Activated naive CD4-positive, alpha-beta T cell treated with anti-CD3 and anti-CD28 coated beads, Interleukin-2, amount 50 U/mL, for 72 hours (primary cell): ENCODE data around the gene ERBIN. TPM values are rescaled to one million over a fixed set of nuclear protein-coding genes. Genes with fewer than 3 reads are reported as not detected.
A peak's percentile ranks its signal among the peaks of the same experiment; 100 is the strongest.
"Not testable (repeated sequence)": the region's sequence is repeated elsewhere in the genome, so short reads cannot be mapped to it uniquely, and the experiment has no call there.

ENCODE experiments used
- ATAC-seq, 2 donors: fragments of 150-1000 bp; cut with Tn5 transposase; 2 replicates each; pipeline ENCODE4 v1.10.0; 2021; ENCODE audit warnings: mild to moderate bottlenecking in 2 of 2, moderate library complexity in 2 of 2
- DNase-seq, 2 donors: peaks; one replicate each; pipeline ENCODE4 v3.0.0; 2021 to 2022; ENCODE audit warnings: low spot score in 2 of 2
- H3K27ac Mint-ChIP-seq, 2 donors: one replicate each; pipeline ENCODE4 v1.8.0; 2022; ENCODE audit warnings: mild to moderate bottlenecking in 2 of 2, mixed read lengths in 2 of 2
- H3K36me3 Mint-ChIP-seq, 2 donors: one replicate each; pipeline ENCODE4 v1.8.0; 2022; ENCODE audit warnings: mixed read lengths in 2 of 2
- H3K9me3 Mint-ChIP-seq, 2 donors: one replicate each; pipeline ENCODE4 v1.8.0; 2022; ENCODE audit warnings: mixed read lengths in 2 of 2
- total RNA-seq, 2 donors: library from RNA; stranded (reverse); gene quantifications; one replicate each; pipeline ENCODE4 v1.2.3, GENCODE V29; 2022

Gene ERBIN
- total RNA-seq, 2 donors from 2014 or later = 46.1 to 55.2 TPM

DNA sequence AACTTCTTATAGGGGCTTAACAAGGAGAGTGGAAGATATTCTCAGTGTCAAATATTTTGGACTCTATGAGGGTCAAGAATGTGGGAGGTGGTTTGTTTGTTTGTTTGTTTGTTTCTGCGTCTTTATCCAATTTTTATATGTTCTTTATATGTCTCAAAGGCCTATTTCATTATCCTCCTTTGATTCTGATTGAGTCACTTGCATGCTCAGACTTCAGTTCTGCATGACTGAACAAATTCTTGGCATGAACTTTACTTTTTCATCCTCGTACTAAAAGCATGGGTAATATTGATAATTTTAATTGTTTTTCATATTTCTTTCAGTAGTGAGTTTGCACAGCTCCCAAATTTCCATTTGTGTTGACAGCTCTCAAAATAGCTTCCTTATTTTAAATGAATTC lies 19.2 kb upstream of the ERBIN start:
- H3K9me3 Mint-ChIP-seq = no peaks in the 10 kb centered on the region
- no peak for DNase-seq
- H3K27ac Mint-ChIP-seq = no peak overlapping the region
- no peaks in the 10 kb centered on the region for H3K36me3 Mint-ChIP-seq
- ATAC-seq = no peak

DNA sequence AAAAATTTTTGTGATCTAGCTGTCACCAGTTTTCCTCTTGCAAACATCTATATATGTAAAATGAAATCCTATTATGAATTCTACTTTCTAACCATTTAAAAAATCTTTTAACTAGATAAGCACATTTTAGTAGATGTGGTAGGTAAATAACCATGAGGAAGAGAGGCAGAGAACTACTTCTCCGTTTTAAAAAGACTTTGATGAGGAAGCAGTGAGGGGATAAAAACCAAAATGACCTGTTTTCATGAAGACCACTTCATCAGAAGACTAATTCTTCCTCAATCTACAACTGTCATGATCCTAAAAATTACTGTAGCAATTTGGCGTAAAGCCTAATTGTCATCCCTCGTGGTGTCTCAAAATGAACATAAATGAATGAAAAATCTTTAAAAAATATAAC lies 15.7 kb upstream of the ERBIN start:
- no peaks in the 10 kb centered on the region for H3K36me3 Mint-ChIP-seq
- H3K9me3 Mint-ChIP-seq = no peaks in the 10 kb centered on the region
- ATAC-seq = no peak
- H3K27ac Mint-ChIP-seq = no peak overlapping the region
- no peak for DNase-seq

DNA sequence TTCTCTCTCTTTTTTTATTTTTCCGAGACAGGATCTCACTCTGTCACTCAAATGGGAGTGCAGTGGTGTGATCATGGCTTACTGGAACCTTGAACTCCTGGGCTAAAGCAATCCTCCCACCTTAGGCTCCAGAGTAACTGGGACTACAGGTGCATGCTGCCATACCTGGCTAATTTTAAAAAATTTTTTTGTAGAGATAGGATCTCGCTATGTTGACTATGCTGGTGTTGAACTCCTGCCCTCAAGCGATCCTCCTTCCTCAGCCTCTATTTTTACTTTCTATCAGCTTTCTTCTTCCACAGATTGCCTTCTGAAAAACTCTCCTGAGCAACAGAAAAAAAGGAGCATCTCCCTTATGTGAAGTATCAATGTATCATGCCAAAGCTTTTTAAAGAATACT lies 14.1 kb upstream of the ERBIN start:
- ATAC-seq = no peak
- Mint-ChIP-seq H3K27ac (no peak overlapping the region), H3K9me3 (no peaks in the 10 kb centered on the region), H3K36me3 (no peaks in the 10 kb centered on the region)
- DNase-seq = no peak

- no peaks in the 10 kb centered on the region for H3K9me3 Mint-ChIP-seq
- no peak overlapping the region for H3K27ac Mint-ChIP-seq
- DNase-seq = no peak
- no peak for ATAC-seq
- H3K36me3 Mint-ChIP-seq = no peaks in the 10 kb centered on the region
Observed at GRCh38 chr5:65913519-65913918, 12.9 kb upstream of the ERBIN start.

- Mint-ChIP-seq H3K27ac (no peak overlapping the region), H3K9me3 (no peaks in the 10 kb centered on the region), H3K36me3 (no peaks in the 10 kb centered on the region)
- ATAC-seq (no peak), DNase-seq (no peak)
Observed at GRCh38 chr5:65914641-65915196, 11.7 kb upstream of the ERBIN start.

DNA sequence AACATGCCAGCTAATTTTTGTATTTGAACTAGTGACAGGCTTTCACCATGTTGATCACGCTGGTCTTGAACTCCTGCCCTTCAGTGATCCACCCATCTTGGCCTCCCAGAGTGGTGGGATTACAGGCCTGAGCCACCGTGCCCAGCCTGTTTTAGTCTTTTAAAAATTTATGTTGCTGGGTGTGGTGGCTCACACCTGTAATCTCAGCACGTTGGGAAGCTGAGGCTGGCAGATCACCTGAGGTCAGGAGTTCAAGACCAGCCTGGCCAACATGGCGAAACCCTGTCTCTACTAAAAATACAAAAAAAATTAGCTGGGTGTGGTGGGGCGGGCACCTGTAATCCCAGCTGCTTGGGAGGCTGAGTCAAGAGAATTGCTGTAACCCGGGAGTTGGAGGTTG lies 10.7 kb upstream of the ERBIN start:
- not testable (repeated sequence) for ATAC-seq, H3K36me3 Mint-ChIP-seq, H3K27ac Mint-ChIP-seq, H3K9me3 Mint-ChIP-seq, DNase-seq

- H3K9me3 Mint-ChIP-seq = no peaks in the 10 kb centered on the region
- no peaks in the 10 kb centered on the region for H3K36me3 Mint-ChIP-seq
- H3K27ac Mint-ChIP-seq = no peak overlapping the region
Observed at GRCh38 chr5:65916066-65916465, 10.3 kb upstream of the ERBIN start.

GRCh38 chr5:65916636-65917035 lies 9.7 kb upstream of the ERBIN start:
- Mint-ChIP-seq H3K36me3 (no peaks in the 10 kb centered on the region), H3K9me3 (no peaks in the 10 kb centered on the region), H3K27ac (no peak overlapping the region)
- ATAC-seq (no peak), DNase-seq (no peak)

More at GRCh38 chr5:65916066-65916465, 10.3 kb upstream of the ERBIN start:
- DNase-seq = no peak
- ATAC-seq = no peak

DNA sequence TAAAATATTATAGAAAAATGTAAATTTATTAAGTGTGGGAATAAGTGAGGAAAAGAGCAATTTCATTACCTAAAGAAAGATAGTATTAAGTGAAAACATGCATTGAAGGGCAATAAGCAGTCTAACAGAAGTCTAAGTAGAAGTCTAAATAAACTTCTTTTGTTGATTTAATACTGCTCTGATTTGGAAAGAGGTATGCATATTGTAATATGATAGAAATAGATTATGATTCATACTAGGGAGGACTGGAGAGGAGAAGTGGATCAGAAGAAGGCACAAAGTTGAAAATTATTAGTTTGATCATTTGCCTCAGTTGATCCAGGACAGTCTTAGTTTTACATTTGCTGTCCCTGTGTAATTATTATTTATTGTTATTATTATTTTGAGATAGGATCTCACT lies 6.6 kb upstream of the ERBIN start:
- DNase-seq (no peak), ATAC-seq (no peak)
- no peaks in the 10 kb centered on the region for H3K36me3 Mint-ChIP-seq
- no peaks in the 10 kb centered on the region for H3K9me3 Mint-ChIP-seq
- no peak overlapping the region for H3K27ac Mint-ChIP-seq

GRCh38 chr5:65923339-65923738 lies 3.0 kb upstream of the ERBIN start:
- Mint-ChIP-seq H3K27ac (no peak overlapping the region), H3K9me3 (no peaks in the 10 kb centered on the region), H3K36me3 (peaks cover 11 to 17% of the 10 kb centered on the region in 2 donors)
- ATAC-seq (no peak), DNase-seq (no peak)

GRCh38 chr5:65924366-65925043 lies 1.9 kb upstream of the ERBIN start:
- Mint-ChIP-seq H3K36me3 (peaks cover 11 to 17% of the 10 kb centered on the region in 2 donors), H3K9me3 (no peaks in the 10 kb centered on the region)
- no peak for DNase-seq

DNA sequence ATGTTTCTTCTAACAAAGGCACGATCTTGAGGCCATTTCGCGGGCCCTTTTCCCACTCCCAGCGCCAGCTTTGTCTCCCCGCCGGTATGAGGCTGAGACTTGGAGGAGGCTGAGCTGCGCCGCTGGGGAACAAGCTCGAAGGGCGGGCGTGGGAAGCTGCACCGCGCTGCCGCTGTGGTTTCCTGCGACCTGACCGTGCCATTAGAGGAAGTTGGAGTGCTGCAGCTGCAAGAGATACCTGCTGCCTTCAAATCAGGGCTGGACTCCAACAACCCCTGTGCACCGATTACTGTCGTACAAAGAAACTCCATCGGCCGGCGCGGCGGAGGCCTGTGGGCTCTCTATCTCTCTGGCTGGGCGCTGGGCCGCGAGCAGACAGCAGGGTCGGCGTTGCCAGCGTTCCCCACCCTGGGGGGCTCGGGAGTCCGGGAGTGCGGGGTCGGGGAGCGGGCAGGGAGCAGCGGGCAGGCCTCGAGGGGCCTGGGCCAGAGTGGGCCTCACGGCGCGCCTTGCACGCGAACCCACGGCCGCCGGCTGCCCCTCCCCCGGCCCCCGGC lies 1.3 kb upstream of the ERBIN start:
- peak; percentile 57 to 61 for ATAC-seq
- peak overlapping the region; percentile 88 to 92 for H3K27ac Mint-ChIP-seq
- peaks cover 11 to 17% of the 10 kb centered on the region in 2 donors for H3K36me3 Mint-ChIP-seq
- H3K9me3 Mint-ChIP-seq = no peaks in the 10 kb centered on the region
- DNase-seq = peak; percentile 61 to 85

More at GRCh38 chr5:65924366-65925043, 1.9 kb upstream of the ERBIN start:
- ATAC-seq = no peak
- peak overlapping the region; percentile 23 to 92 for H3K27ac Mint-ChIP-seq

GRCh38 chr5:65925601-65926275 lies 637 bp upstream of the ERBIN start:
- ATAC-seq = peak; percentile 81 to 82
- peak; percentile 69 to 85 for DNase-seq
- Mint-ChIP-seq H3K9me3 (no peaks in the 10 kb centered on the region), H3K27ac (peak overlapping the region; percentile 92), H3K36me3 (peaks cover 11 to 17% of the 10 kb centered on the region in 2 donors)

DNA sequence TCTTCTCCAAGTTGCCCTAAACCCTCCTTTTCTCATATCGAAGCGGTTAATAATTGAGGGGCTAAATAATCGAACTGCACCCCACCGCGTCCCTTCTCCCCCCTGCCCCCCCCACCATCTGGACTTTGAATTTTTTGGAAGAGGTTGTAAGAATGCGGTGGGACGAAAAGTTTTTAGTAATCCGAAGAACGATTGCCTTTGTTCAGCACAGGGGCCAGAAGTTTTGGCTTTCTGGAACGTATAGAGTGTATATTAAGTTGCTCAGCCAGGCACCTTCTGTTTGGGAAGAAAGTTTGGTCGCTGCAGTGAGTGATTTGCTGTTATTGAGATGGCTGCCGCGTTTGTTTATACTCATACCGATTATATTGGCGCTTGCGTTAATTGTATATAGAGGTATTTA lies 518 bp downstream of the ERBIN start:
- ATAC-seq = no peak
- peaks cover 11 to 17% of the 10 kb centered on the region in 2 donors for H3K36me3 Mint-ChIP-seq

DNA sequence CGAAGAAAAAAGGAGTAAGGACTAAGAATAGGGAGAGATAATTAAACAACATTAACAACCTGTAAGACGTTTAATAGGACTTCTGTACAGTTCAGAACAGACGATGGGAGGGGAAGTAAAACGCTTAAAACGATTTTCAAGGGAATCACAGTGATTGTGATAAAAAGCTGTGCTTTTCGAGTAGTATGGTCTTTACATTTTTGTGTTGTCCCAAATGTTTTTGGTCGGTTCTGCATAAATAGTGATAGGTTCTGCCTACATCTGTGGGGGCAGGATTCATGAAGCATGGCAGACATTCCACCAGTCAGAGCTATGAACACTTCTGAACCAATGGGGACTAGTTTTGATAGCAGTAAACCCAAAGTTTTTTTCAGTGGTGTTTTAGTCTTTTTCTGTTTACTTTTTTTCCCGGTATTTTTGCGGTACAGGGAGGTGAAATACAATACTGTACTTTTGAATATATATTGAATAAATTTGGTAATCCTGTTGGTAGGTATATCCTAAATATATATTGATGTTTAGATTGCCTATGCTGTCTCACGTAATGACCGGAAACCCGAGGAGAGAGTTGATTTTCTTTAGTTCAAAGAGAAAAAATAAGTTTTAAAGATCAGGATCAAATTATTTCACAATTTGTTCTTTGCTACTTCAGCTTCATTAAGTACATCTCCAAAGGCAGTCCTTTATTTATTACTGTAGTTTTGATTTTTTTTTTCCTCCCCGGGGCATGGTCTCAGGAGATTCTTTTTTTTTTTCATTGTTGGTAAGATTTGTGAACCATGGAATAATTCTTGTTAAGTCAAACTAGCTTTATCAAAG lies 1.3 kb downstream of the ERBIN start:
- peaks cover 11 to 17% of the 10 kb centered on the region in 2 donors for H3K36me3 Mint-ChIP-seq
- peak; percentile 21 to 41 for ATAC-seq
- DNase-seq = peak in 1 of 2 donors; percentile 22
- H3K27ac Mint-ChIP-seq = peak overlapping the region; percentile 92 to 97
- no peaks in the 10 kb centered on the region for H3K9me3 Mint-ChIP-seq

More for the DNA sequence above, 518 bp downstream of the ERBIN start:
- Mint-ChIP-seq H3K9me3 (no peaks in the 10 kb centered on the region), H3K27ac (peak overlapping the region; percentile 92 to 97)
- no peak for DNase-seq

DNA sequence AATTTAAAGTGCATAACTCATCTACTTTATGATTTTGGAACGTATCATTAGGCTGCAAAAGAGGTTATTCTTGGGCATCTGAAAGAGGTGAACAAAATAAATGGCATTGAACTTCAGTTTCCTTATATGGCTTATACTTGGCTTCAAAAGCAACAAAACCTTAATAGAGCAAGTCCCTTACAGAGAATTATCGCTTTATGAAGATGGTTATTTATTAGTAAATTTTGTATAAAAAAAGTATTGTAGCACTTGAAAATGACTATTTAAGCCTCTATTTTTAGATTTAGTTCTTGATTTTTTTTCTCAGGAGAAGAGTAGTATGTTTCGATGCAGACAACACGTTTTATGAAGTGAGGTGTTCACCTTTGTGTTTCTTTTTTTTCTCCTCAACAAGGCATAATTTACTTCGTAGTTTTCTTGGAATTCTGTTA lies 2.0 kb downstream of the ERBIN start:
- DNase-seq = no peak
- Mint-ChIP-seq H3K36me3 (peaks cover 11 to 17% of the 10 kb centered on the region in 2 donors), H3K9me3 (no peaks in the 10 kb centered on the region), H3K27ac (peak overlapping the region; percentile 92 to 97)
- no peak for ATAC-seq
